GM12878 (cell line): ENCODE results near the gene SSC4D. TPM values are rescaled to one million over a fixed set of nuclear protein-coding genes. Genes with fewer than 3 reads are reported as not detected.
A peak's percentile ranks its signal among the peaks of the same experiment; 100 is the strongest.

Experiments
- ATAC-seq: fragments of 200-7000 bp; cut with Tn5 transposase; 3 replicates; pipeline ENCODE4 v1.9.1; 2020; ENCODE audit warnings: mild to moderate bottlenecking, moderate library complexity
- BruUV-seq: library from RNA; stranded (reverse); fragments of 400-500 nt; replicated peaks from 2 replicates; lab custom pipeline; 2021; lab: Mats Ljungman, UMichigan
- CTCF ChIA-PET: fragments of 300-600 bp; sonication (Branson Sonifier 250); formaldehyde crosslinking; extraction: SDS; loops from one replicate; lab custom pipeline; 2021; ENCODE audit warnings: inconsistent platforms; lab: Yijun Ruan, JAX
- POLR2A ChIA-PET: fragments of 350-600 bp; formaldehyde crosslinking; extraction: SDS; loops from one replicate; lab custom pipeline; 2021; ENCODE audit warnings: inconsistent platforms; lab: Charles Lee
- RAD21 ChIA-PET: fragments of 300-600 bp; sonication (Branson Sonifier 250); formaldehyde crosslinking; loops from one replicate; lab custom pipeline; 2023; ENCODE audit warnings: antibody characterized with exemption; ENCODE audit not compliant: unreplicated experiment; lab: Charles Lee
- SMC1A ChIA-PET: fragments of 300-600 bp; sonication (Branson Sonifier 250); formaldehyde crosslinking; loops from one replicate; lab custom pipeline; 2023; ENCODE audit not compliant: unreplicated experiment, uncharacterized antibody; lab: Charles Lee
- DNase-seq: peaks from one replicate; pipeline ENCODE4 v3.0.0-alpha.2; 2011; ENCODE audit warnings: low read depth, low spot score
- FAIRE-seq: peaks from 3 replicates; lab custom pipeline; 2011; peaks lifted over from hg19 to GRCh38; lab: Jason Lieb, UNC
- H2AFZ ChIP-seq: 2 replicates; pipeline ENCODE4 v1.6.0; 2011; ENCODE audit warnings: low read depth, low read length, control low read depth; ENCODE audit not compliant: control insufficient read depth
- H3K27ac ChIP-seq: 2 replicates; pipeline ENCODE4 v1.5.1; 2011; ENCODE audit warnings: control low read depth; ENCODE audit not compliant: control insufficient read depth, insufficient read depth
- H3K27me3 ChIP-seq, 2 experiments: replicated peaks in 1 of 2; 2 replicates each; pipeline versions ENCODE4 v1.6.0 to v1.6.1; 2011; ENCODE audit warnings: low read length in 1 of 2; ENCODE audit not compliant: control insufficient read depth in 2 of 2, insufficient read depth in 2 of 2
- H3K36me3 ChIP-seq, 2 experiments: 2 replicates each; pipeline ENCODE4 v1.5.1; 2011; ENCODE audit warnings: low read length in 1 of 2; ENCODE audit not compliant: control insufficient read depth in 2 of 2, insufficient read depth in 2 of 2
- H3K4me1 ChIP-seq: 2 replicates; pipeline ENCODE4 v1.6.1; 2011; ENCODE audit warnings: mild to moderate bottlenecking, low read length, moderate library complexity, mixed read lengths; ENCODE audit not compliant: control insufficient read depth, insufficient read depth
- H3K4me2 ChIP-seq: 2 replicates; pipeline ENCODE4 v1.6.0; 2011; ENCODE audit warnings: control low read depth; ENCODE audit not compliant: control insufficient read depth, insufficient read depth
- H3K4me3 ChIP-seq: fragments of 200-600 bp; sonication (generic); 2 replicates; pipeline ENCODE4 v1.5.1; 2016
- H3K79me2 ChIP-seq: 2 replicates; pipeline ENCODE4 v1.6.0; 2011; ENCODE audit warnings: low read length; ENCODE audit not compliant: control insufficient read depth, insufficient read depth
- H3K9ac ChIP-seq: 2 replicates; pipeline ENCODE4 v1.8.0; 2011; ENCODE audit warnings: low read length, control low read depth, mixed read lengths; ENCODE audit not compliant: control insufficient read depth, insufficient read depth
- H3K9me3 ChIP-seq: replicated peaks from 3 replicates; pipeline ENCODE4 v1.5.1; 2011; ENCODE audit warnings: mild to moderate bottlenecking, low read length; ENCODE audit not compliant: control insufficient read depth, insufficient read depth
- H4K20me1 ChIP-seq: 2 replicates; pipeline ENCODE4 v1.6.0; 2011; ENCODE audit not compliant: control insufficient read depth, insufficient read depth
- ATF2 ChIP-seq: IDR thresholded peaks from 2 replicates; pipeline ENCODE4 v1.6.1; 2012; ENCODE audit warnings: low read length, inconsistent platforms
- ATF7 ChIP-seq: fragments of 450-650 bp; IDR thresholded peaks from 2 replicates; pipeline ENCODE4 v1.6.1; 2016; ENCODE audit warnings: low read depth, mild to moderate bottlenecking
- BMI1 ChIP-seq: fragments of 450-650 bp; IDR thresholded peaks from 2 replicates; pipeline ENCODE4 v1.6.1; 2016; ENCODE audit warnings: mild to moderate bottlenecking, moderate library complexity, borderline replicate concordance
- CREB1 ChIP-seq: IDR thresholded peaks from 2 replicates; pipeline ENCODE4 v1.6.1; 2012; ENCODE audit warnings: low read depth, mild to moderate bottlenecking, inconsistent platforms
- HSF1 ChIP-seq: fragments of 150-350 bp; IDR thresholded peaks from 2 replicates; pipeline ENCODE4 v1.6.1; 2014; ENCODE audit warnings: mild to moderate bottlenecking, low read depth, low read length
- SRF ChIP-seq, 2 experiments: IDR thresholded peaks; 2 replicates each; pipeline ENCODE4 v1.6.1; 2011; ENCODE audit warnings: low read depth in 2 of 2, low read length in 2 of 2, mild to moderate bottlenecking in 1 of 2, moderate library complexity in 1 of 2
- WGBS: methylation state at CpG from one replicate; pipeline ENCODE4 v1.1.6; 2016; ENCODE audit warnings: low lambda C conversion rate; ENCODE audit not compliant: insufficient replicate concordance, insufficient coverage; ENCODE audit errors: missing lambda C conversion rate; 5-methylcytosine and 5-hydroxymethylcytosine counted together
- in situ Hi-C: fragments of 300-500 bp; cut with MboI; formaldehyde crosslinking; loops from 9 replicates; pipeline ENCODE4 v1.14.3; 2018; ENCODE audit warnings: mixed read lengths
- intact Hi-C: fragments of 100-400 bp; cut with micrococcal nuclease; formaldehyde crosslinking; loops from one replicate; pipeline ENCODE4 v1.14.2; 2022; ENCODE audit not compliant: unreplicated experiment
- polyA plus RNA-seq, 11 experiments: library from polyadenylated mRNA; depleted of rRNA in 4 of 11; unstranded in 6 of 11; stranded (reverse) in 5 of 11; fragments of >200 nt; fragmentation: Nextera tagmentation in 4 of 11; fragmentation: Illumina TruSeq in 1 of 11; extraction: Ambion mirVana in 4 of 11; extraction: Trizol in 1 of 11; gene quantifications; 1 replicate in 1 of 11; 2 replicates in 10 of 11; pipeline versions ENCODE4 v1.2.1 to v1.2.3, GENCODE V29; 2011 to 2016; ENCODE audit warnings: inconsistent platforms in 2 of 11, missing spikeins in 2 of 11, low read depth in 1 of 11
- total RNA-seq, 4 experiments: library from RNA; depleted of rRNA in 3 of 4; stranded (reverse); fragments of >200 nt in 3 of 4; fragmentation: Illumina TruSeq in 1 of 4; extraction: Trizol in 1 of 4; gene quantifications; 2 replicates each; pipeline versions ENCODE4 v1.2.1 to v1.2.3, GENCODE V29; 2013 to 2021

Gene SSC4D
- total and polyA plus RNA-seq, 10 of the 15 experiments (the other 5 are each of a cell fraction or from before 2014, with no cell fraction given) = 0.08 to 0.79 (median 0.25) TPM; not detected in 1

GRCh38 chr7:76356823-76357222 is 52.7 kb downstream of the SSC4D start:
- ChIA-PET RAD21 (no interaction called here), POLR2A (interaction anchor here (1.2 to 4.9 kb wide), 3 partner anchors 8 to 38 kb away, joined by 3 to 67 read pairs (median 8); no protein-coding TSS in a partner anchor)
- Histone ChIP-seq H3K9me3 (peaks cover 2% of the 10 kb centered on the region; the same call in 2 of the 3 replicates), H3K36me3 (peaks cover 0 to 18% of the 10 kb centered on the region in 2 experiments; a peak in 3 of 4 replicates), H3K4me3 (peak overlapping the region; percentile 99)
- in situ Hi-C loops = no loop called here
- TF ChIP-seq CREB1 = 0 out of 2 replicates have a peak, but pooled peaks have one; percentile 39
- peak; percentile 30; the same call in 1 of the 2 replicates for TF ChIP-seq ATF7
- TF ChIP-seq SRF (IDR thresholded peaks at IDR 0.05; ENCODE audit: low read depth in 2 of 2, low read length in 2 of 2) = no peak
- peak; percentile 38; the same call in 1 of the 2 replicates for TF ChIP-seq ATF2
- no peak for TF ChIP-seq HSF1
- peak; percentile 59; the same call in 1 of the 2 replicates for TF ChIP-seq BMI1
- TF ChIP-seq, all 136 proteins: peak for 4
- Histone ChIP-seq H3K4me1 (peaks cover 9% of the 10 kb centered on the region), H3K27ac (no peak overlapping the region), H4K20me1 (peaks cover 10% of the 10 kb centered on the region), H3K9ac (0 out of 2 replicates have a peak overlapping the region, but pooled peaks have one; percentile 83), H2AFZ (no peak overlapping the region), H3K79me2 (peaks cover 70% of the 10 kb centered on the region), H3K27me3 (no peaks in the 10 kb centered on the region), H3K4me2 (peak overlapping the region; percentile 74)
- ATAC-seq = no peak
- whole genome bisulfite sequencing = 70% methylated on average over 6 of the region's 6 CpGs
- BruUV-seq = no TSS peak
- ChIA-PET SMC1A (interaction anchor here (0.8 to 1.4 kb wide), 3 partner anchors 9 to 38 kb away, joined by 3 to 7 read pairs (median 4); no protein-coding TSS in a partner anchor), CTCF (interaction anchor here (1.0 to 4.0 kb wide), 3 partner anchors 38 to 65 kb away, joined by 3 to 14 read pairs (median 3); no protein-coding TSS in a partner anchor)
- DNase-seq = no peak
- intact Hi-C loops = no loop called here
- FAIRE-seq = no peak
